Neural cell (in vitro differentiated cells): ENCODE data around the gene GPT2.

Experiments
- RAD21 ChIP-seq: fragments of 450-650 bp; conservative IDR thresholded peaks from 2 replicates; pipeline ENCODE4 v1.6.1; 2014; ENCODE audit warnings: antibody characterized with exemption, mild to moderate bottlenecking, moderate library complexity
- TF ChIP-seq, protein P1 (sequence below): fragments of 450-650 bp; IDR thresholded peaks from 2 replicates; pipeline ENCODE4 v1.5.1; 2014; ENCODE audit warnings: antibody characterized with exemption, mild to moderate bottlenecking, moderate library complexity; ENCODE audit not compliant: poor library complexity, severe bottlenecking

DNA sequence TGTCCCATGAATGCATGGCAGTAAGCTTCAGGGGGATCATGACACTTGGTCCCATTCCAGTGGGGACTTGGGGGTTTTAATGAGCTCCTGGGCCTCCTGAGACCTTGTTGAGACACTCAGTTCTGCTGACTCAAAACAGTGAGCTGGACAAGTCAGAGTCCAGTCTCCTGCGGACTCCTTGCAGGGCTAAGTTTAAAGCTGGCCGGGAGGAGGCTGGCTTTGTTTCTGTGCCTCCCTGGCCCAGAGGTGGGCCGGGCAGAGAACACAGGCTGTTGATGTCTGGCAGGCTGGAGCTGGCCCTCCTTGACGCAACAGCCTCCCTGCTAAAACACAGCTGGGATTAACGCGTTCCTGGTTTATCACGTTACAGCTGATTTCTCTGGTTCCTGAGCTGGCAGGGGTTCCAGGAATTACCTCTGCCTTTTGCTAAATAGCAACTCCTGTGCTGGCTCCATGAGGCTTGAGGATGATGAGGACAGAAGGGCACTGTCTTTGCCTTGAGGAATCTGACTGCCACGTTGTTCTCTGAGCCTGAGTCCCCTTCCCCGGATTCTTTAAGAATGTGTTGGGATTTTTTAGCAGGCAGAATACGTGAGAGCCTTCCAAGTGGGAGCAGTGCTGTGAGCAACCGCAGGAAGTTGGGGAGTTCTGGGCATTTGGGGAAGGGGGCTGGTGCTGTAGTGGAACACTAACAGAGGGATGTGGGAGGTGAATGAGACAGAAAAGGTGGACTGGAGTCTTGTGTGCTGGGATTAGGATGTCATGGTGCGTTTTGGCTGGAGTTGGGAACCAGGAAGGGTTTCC, 2.0 kb downstream of the GPT2 start:
- TF ChIP-seq, protein P1, sequence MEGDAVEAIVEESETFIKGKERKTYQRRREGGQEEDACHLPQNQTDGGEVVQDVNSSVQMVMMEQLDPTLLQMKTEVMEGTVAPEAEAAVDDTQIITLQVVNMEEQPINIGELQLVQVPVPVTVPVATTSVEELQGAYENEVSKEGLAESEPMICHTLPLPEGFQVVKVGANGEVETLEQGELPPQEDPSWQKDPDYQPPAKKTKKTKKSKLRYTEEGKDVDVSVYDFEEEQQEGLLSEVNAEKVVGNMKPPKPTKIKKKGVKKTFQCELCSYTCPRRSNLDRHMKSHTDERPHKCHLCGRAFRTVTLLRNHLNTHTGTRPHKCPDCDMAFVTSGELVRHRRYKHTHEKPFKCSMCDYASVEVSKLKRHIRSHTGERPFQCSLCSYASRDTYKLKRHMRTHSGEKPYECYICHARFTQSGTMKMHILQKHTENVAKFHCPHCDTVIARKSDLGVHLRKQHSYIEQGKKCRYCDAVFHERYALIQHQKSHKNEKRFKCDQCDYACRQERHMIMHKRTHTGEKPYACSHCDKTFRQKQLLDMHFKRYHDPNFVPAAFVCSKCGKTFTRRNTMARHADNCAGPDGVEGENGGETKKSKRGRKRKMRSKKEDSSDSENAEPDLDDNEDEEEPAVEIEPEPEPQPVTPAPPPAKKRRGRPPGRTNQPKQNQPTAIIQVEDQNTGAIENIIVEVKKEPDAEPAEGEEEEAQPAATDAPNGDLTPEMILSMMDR, result no peak
- no peak for TF ChIP-seq RAD21
